ENCODE results near the gene CELSR1. TPM values are rescaled to one million over a fixed set of nuclear protein-coding genes. Genes with fewer than 3 reads are reported as not detected.
A peak's percentile ranks its signal among the peaks of the same experiment; 100 is the strongest.

The CELSR1 gene
- total RNA-seq, 1 experiment from 2014 or later: 37.6 TPM

DNA sequence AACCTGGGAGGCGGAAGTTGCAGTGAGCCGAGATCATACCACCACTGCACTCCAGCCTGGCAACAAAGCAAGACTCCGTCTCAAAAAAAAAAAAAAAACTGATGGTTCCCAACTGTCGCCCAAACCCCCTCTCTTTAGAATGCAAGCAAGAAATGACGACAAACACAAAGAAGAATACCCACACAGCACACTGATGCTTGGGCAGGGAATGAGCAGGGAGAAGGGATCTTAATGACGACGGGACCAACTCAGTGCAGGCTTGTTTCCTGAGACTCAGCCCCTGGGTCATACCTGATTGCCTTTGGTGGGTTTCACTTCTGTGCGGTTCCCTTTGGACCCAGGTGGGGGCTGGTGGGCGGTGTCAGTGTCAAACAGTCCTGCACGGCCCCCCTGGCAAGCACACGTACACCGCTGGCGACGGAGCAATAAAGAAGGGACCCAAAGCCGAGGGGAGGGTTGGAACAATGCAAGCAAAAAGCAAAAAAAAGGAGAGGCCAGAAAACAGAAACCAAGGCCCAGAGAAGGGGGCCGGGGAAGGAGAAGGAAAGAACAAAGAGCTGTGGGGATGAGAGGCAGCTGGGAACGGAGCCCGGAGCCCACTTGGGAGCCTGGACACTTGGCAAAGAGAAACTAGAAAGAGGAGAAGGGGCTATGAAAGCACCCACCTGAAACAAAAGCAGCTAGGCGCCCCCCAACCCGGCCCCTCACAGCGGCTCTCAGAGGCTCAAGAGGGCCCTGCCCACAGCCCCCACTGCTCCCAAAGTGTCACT, 99.6 kb downstream of the CELSR1 start:
- no peaks in the 10 kb centered on the region for H3K79me2 ChIP-seq (ENCODE audit: low read depth)
- no peaks in the 10 kb centered on the region for H3F3A ChIP-seq (ENCODE audit: insufficient read depth, low read depth)
- no peak for TF ChIP-seq EZH2 (IDR thresholded peaks at IDR 0.05; ENCODE audit: low read depth)
- TF ChIP-seq, protein P1, sequence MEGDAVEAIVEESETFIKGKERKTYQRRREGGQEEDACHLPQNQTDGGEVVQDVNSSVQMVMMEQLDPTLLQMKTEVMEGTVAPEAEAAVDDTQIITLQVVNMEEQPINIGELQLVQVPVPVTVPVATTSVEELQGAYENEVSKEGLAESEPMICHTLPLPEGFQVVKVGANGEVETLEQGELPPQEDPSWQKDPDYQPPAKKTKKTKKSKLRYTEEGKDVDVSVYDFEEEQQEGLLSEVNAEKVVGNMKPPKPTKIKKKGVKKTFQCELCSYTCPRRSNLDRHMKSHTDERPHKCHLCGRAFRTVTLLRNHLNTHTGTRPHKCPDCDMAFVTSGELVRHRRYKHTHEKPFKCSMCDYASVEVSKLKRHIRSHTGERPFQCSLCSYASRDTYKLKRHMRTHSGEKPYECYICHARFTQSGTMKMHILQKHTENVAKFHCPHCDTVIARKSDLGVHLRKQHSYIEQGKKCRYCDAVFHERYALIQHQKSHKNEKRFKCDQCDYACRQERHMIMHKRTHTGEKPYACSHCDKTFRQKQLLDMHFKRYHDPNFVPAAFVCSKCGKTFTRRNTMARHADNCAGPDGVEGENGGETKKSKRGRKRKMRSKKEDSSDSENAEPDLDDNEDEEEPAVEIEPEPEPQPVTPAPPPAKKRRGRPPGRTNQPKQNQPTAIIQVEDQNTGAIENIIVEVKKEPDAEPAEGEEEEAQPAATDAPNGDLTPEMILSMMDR (conservative IDR thresholded peaks at IDR 0.05): no peak
- H3K4me1 ChIP-seq (replicated peaks; ENCODE audit: insufficient read depth): no peaks in the 10 kb centered on the region
- H3K4me2 ChIP-seq: no peak overlapping the region
- intact Hi-C loops (cut with micrococcal nuclease; ENCODE audit: unreplicated experiment): no loop called here
- no peaks in the 10 kb centered on the region for H3K36me3 ChIP-seq (ENCODE audit: low read depth)
- no peak overlapping the region for H3K27ac ChIP-seq
- H3K4me3 ChIP-seq: no peak overlapping the region
- DNase-seq: no peak
- ChIA-PET CTCF (no interaction called here), POLR2A (ENCODE audit: unreplicated experiment) (no interaction called here)
- no TSS peak for BruUV-seq (replicated peaks)
- no peaks in the 10 kb centered on the region for H4K20me1 ChIP-seq (ENCODE audit: insufficient read depth)
- no peaks in the 10 kb centered on the region for H3K9me2 ChIP-seq (ENCODE audit: insufficient read depth)
- no peaks in the 10 kb centered on the region for H3K9me3 ChIP-seq (ENCODE audit: insufficient read depth, low read depth)
- H3K27me3 ChIP-seq (ENCODE audit: insufficient read depth, low read depth): no peaks in the 10 kb centered on the region
- no peak overlapping the region for H2AFZ ChIP-seq

DNA sequence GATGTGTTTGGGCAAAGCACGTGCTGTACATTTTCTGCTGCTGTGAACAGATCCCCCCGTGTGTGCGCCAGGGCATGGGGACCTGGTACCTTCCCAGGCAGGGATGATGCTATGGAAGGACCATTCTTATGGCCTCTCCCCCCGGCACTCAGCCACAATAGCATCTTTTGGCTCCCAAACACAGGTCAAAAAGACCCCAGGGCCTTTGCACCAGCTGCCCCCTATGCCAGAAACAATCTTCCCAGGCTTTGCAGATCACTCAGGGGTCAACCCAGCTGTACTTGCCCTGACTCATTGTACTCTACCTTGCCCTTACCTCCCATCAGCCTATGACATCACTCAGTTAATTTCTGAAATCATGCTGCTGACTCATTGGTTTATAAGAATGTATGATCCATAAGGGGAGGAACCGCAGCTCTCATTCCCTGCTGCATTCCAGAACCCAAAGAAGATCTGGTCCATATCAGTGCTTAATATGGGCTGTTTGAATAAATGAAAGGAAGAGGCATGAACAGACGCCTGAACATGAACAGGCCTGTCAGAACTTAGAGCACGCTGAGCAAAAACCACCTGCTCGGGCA, 100.7 kb downstream of the CELSR1 start:
- H3K36me3 ChIP-seq (ENCODE audit: low read depth): no peaks in the 10 kb centered on the region
- CTCF ChIA-PET: no interaction called here
- no peak overlapping the region for H3K4me2 ChIP-seq
- H3K79me2 ChIP-seq (ENCODE audit: low read depth): no peaks in the 10 kb centered on the region
- H3K27me3 ChIP-seq (ENCODE audit: insufficient read depth, low read depth): no peaks in the 10 kb centered on the region
- no peaks in the 10 kb centered on the region for H3K9me2 ChIP-seq (ENCODE audit: insufficient read depth)
- TF ChIP-seq EZH2 (IDR thresholded peaks at IDR 0.05; ENCODE audit: low read depth): no peak
- TF ChIP-seq, protein P1 (conservative IDR thresholded peaks at IDR 0.05): no peak
- no peak overlapping the region for H3K27ac ChIP-seq
- no peak overlapping the region for H3K4me3 ChIP-seq
- no peak overlapping the region for H2AFZ ChIP-seq
- POLR2A ChIA-PET (ENCODE audit: unreplicated experiment): no interaction called here
- no TSS peak for BruUV-seq (replicated peaks)
- peak in 1 of 2 experiments; percentile 48 for DNase-seq
- intact Hi-C loops (cut with micrococcal nuclease; ENCODE audit: unreplicated experiment): no loop called here
- H4K20me1 ChIP-seq (ENCODE audit: insufficient read depth): no peaks in the 10 kb centered on the region
- no peaks in the 10 kb centered on the region for H3F3A ChIP-seq (ENCODE audit: insufficient read depth, low read depth)
- no peaks in the 10 kb centered on the region for H3K4me1 ChIP-seq (replicated peaks; ENCODE audit: insufficient read depth)
- H3K9me3 ChIP-seq (ENCODE audit: insufficient read depth, low read depth): no peaks in the 10 kb centered on the region

DNA sequence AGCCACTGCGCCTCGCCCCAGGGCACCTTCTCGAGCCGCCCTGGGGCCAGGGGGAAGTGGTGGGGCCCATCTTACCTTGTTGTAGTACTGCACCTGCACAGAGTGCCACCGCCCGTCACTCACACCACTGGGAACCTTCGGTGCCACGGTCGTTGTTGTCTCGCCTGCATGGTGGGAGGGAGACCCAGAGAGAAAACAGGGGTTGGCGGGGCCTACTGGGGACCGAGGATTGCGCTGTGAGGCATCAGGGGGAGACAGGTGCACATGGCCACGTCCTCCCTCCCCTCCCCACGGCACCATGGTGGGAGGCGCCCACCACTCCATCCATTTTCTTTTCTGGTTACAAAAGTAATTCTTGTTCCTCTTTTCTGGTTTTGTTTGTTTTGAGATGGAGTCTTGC, 104.1 kb downstream of the CELSR1 start:
- no peaks in the 10 kb centered on the region for H3K27me3 ChIP-seq (ENCODE audit: insufficient read depth, low read depth)
- no peak overlapping the region for H3K4me3 ChIP-seq
- no peaks in the 10 kb centered on the region for H3K4me1 ChIP-seq (replicated peaks; ENCODE audit: insufficient read depth)
- BruUV-seq (replicated peaks): no TSS peak
- H3K36me3 ChIP-seq (ENCODE audit: low read depth): no peaks in the 10 kb centered on the region
- no peaks in the 10 kb centered on the region for H3F3A ChIP-seq (ENCODE audit: insufficient read depth, low read depth)
- ChIA-PET CTCF (no interaction called here), POLR2A (ENCODE audit: unreplicated experiment) (no interaction called here)
- no peak overlapping the region for H3K4me2 ChIP-seq
- H3K9me2 ChIP-seq (ENCODE audit: insufficient read depth): no peaks in the 10 kb centered on the region
- no peaks in the 10 kb centered on the region for H3K79me2 ChIP-seq (ENCODE audit: low read depth)
- no peaks in the 10 kb centered on the region for H3K9me3 ChIP-seq (ENCODE audit: insufficient read depth, low read depth)
- TF ChIP-seq EZH2 (IDR thresholded peaks at IDR 0.05; ENCODE audit: low read depth): no peak
- TF ChIP-seq, protein P1 (conservative IDR thresholded peaks at IDR 0.05): no peak
- no peak overlapping the region for H3K27ac ChIP-seq
- H2AFZ ChIP-seq: no peak overlapping the region
- intact Hi-C loops (cut with micrococcal nuclease; ENCODE audit: unreplicated experiment): no loop called here
- DNase-seq: no peak
- H4K20me1 ChIP-seq (ENCODE audit: insufficient read depth): no peaks in the 10 kb centered on the region
